Central memory CD8-positive, alpha-beta T cell (primary cell): ENCODE data around the gene RNF114.

Experiments used
- ATAC-seq: fragments of 150-1000 bp; cut with Tn5 transposase; replicated peaks from 2 replicates; pipeline ENCODE4 v1.10.0; 2022; ENCODE audit warnings: mild to moderate bottlenecking, moderate FRiP score, moderate number of reproducible peaks; ENCODE audit not compliant: poor library complexity, severe bottlenecking; ENCODE audit errors: extremely low read depth
- DNase-seq, 2 donors: peaks; one replicate each; pipeline ENCODE4 v3.0.0; 2021; ENCODE audit warnings: low spot score in 2 of 2
- H3K27ac Mint-ChIP-seq: one replicate; pipeline ENCODE4 v1.8.0; 2022; ENCODE audit warnings: low read depth, mild to moderate bottlenecking, moderate library complexity, mixed read lengths
- H3K27me3 Mint-ChIP-seq: one replicate; pipeline ENCODE4 v1.8.0; 2022; ENCODE audit warnings: mixed read lengths
- H3K36me3 Mint-ChIP-seq: one replicate; pipeline ENCODE4 v1.8.0; 2022; ENCODE audit warnings: mild to moderate bottlenecking, moderate library complexity, mixed read lengths; ENCODE audit not compliant: insufficient read depth
- H3K4me1 Mint-ChIP-seq: one replicate; pipeline ENCODE4 v1.8.0; 2022; ENCODE audit warnings: mixed read lengths
- H3K4me3 Mint-ChIP-seq: one replicate; pipeline ENCODE4 v1.8.0; 2022; ENCODE audit warnings: mild to moderate bottlenecking, moderate library complexity, mixed read lengths
- H3K9me3 Mint-ChIP-seq: one replicate; pipeline ENCODE4 v1.8.0; 2022; ENCODE audit warnings: mixed read lengths

RNF114 gene

DNA sequence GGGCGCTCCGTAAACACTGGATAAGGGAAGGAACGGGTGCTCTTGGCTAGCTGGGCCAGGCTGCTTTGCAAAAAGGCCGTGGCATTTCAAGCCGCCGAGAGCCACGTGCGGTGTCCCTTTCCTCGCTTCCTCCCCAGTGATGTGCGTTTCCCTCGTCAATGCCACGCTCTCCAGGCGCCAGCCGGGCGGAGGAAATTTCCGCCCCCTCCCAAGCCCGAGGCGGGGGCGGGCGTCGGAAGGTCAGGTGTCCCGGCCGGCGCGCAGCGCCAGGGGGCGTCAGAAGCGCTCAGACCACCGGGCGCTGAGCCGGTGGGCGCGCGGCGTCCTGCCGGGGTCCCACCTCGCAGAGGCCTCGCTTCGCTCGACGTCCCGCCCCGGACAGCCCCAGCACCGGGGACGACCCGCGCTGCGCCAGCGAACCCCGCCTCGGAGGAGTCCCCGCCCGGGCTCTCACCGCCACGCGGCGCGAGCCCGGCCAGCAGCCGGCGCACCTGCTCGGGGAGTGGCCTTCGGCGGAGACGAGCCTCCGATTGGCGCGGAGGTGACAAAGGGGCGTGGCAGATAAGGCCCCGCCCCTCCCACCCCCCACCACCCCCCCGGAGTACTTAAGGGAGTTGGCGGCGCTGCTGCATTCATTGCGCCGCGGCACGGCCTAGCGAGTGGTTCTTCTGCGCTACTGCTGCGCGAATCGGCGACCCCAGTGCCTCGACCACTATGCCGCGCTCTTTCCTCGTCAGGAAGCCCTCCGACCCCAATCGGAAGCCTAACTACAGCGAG, 46.3 kb downstream of the RNF114 start, which contains the start of gene SNAI1:
TSS of gene SNAI1 (plus strand) at position 635 of the 777 bp plus-strand sequence. CDS start at position 715, 80 bp downstream.
- Mint-ChIP-seq H3K36me3 (peaks cover 18% of the 10 kb centered on the region), H3K9me3 (no peaks in the 10 kb centered on the region), H3K4me3 (peak within 1 kb of the TSS; percentile 65), H3K4me1 (peaks cover 7% of the 10 kb centered on the region), H3K27ac (peak within 1 kb of the TSS; percentile 49), H3K27me3 (no peaks in the 10 kb centered on the region)
- peak; percentile 63 to 74 for DNase-seq
- ATAC-seq, result peak; percentile 93

DNA sequence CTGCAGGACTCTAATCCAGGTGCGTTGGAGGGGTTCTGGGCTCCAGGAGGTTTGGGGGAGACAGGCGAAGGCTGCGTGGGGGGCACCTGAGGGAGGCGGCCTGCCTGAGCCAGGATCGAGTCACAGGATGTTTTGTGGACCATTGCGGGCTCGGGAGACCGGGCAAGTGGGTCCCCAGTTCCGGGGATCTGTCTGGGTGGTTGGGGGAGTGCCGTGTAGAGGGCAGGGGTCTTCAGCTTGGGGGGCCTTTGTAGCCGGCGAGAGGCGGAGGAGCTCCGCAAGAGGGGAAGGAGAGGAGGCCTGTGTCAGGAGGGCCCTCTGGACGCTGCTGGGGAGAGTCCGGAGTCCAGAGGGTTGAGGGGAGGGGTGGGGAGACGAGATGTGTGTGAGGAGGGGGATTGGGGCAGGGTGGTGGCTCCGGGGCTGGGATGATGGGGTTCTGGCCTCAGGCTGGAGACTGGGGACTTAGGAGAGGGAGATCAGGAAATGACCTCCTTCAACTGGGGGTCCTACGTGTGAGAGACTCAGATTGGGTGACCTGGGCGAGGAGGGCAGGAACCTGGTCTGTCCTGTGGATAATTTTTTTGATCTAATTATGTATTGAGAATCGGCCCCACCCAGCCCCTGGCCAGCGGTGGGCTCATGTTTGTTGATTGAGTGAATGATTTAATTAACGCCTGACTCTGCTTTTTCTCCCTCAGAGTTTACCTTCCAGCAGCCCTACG, 47.1 kb downstream of the RNF114 start:
- Mint-ChIP-seq H3K4me1 (peaks cover 7% of the 10 kb centered on the region), H3K27ac (peak overlapping the region; percentile 49), H3K27me3 (no peaks in the 10 kb centered on the region), H3K4me3 (peak overlapping the region; percentile 65), H3K36me3 (peaks cover 18% of the 10 kb centered on the region), H3K9me3 (no peaks in the 10 kb centered on the region)
- no peak for DNase-seq
- peak; percentile 2 for ATAC-seq

DNA sequence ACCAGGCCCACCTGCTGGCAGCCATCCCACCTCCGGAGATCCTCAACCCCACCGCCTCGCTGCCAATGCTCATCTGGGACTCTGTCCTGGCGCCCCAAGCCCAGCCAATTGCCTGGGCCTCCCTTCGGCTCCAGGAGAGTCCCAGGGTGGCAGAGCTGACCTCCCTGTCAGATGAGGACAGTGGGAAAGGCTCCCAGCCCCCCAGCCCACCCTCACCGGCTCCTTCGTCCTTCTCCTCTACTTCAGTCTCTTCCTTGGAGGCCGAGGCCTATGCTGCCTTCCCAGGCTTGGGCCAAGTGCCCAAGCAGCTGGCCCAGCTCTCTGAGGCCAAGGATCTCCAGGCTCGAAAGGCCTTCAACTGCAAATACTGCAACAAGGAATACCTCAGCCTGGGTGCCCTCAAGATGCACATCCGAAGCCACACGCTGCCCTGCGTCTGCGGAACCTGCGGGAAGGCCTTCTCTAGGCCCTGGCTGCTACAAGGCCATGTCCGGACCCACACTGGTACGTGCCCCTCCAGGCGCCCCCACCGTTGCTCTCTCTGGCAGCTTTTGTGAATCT, 47.7 kb downstream of the RNF114 start:
- Mint-ChIP-seq H3K27me3 (no peaks in the 10 kb centered on the region), H3K4me1 (peaks cover 7% of the 10 kb centered on the region), H3K27ac (peak overlapping the region; percentile 49), H3K36me3 (peaks cover 17% of the 10 kb centered on the region), H3K9me3 (no peaks in the 10 kb centered on the region), H3K4me3 (peak overlapping the region; percentile 65)
- no peak for DNase-seq
- no peak for ATAC-seq

DNA sequence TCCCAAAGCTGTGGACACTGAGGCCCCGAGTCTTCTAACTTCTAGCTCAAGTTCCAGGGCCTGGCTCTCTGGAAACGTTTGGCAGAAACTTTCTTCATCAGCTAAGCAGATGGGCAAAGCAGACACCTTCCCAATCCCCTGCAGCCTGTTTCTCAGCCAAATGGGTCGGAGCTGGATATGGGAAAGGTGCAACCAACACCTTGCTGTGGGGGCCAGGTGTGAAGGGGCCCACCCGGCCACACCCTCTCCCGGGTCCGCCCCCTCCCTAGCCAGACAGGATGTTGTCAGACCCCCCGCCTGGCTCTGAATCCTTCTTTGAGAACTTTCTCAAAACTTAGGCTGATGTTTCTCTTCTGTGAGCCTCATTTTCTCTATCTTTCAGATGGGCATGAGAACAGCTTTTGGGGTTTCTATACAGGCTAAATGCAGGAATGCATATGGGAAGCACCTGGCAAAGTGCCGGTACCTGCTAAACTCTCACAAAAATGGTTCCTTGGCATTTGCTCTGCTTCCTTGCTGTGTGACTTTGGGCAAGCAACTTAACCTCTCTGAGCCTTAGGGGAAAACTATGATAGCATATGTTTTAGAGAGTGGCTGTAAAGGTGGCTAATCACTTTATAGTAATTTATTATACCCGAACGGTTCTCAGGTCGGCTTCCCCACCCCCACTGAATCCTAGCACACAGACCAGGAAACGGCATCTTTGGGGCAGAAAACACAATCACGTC, 48.4 kb downstream of the RNF114 start:
- H3K4me1 Mint-ChIP-seq, result peaks cover 7% of the 10 kb centered on the region
- no peak for DNase-seq
- H3K4me3 Mint-ChIP-seq, result no peak overlapping the region
- no peak for ATAC-seq
- no peaks in the 10 kb centered on the region for H3K9me3 Mint-ChIP-seq
- no peak overlapping the region for H3K27ac Mint-ChIP-seq
- no peaks in the 10 kb centered on the region for H3K27me3 Mint-ChIP-seq
- peaks cover 15% of the 10 kb centered on the region for H3K36me3 Mint-ChIP-seq

DNA sequence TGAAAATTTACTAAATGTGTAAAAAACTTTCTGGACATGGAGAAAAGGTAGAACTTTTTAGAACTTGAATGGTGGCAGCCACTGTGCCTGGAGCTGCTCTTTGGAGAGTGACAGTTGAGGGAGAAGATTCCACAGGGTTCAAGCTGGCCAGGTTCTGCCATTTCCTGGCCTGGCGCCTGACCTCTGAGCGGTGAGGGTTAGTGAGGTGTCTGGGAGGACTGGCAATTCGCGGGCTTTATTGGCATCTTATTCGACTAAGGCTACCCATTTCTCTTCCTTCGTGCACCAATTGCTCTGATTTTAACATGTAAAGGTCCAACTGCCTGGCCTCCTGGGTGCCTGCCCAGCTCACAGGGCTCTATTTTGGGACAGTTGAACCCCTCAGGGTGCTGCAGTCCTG, 49.0 kb downstream of the RNF114 start:
- Mint-ChIP-seq H3K27me3 (peaks cover 4% of the 10 kb centered on the region), H3K27ac (no peak overlapping the region), H3K4me1 (peaks cover 7% of the 10 kb centered on the region), H3K9me3 (no peaks in the 10 kb centered on the region), H3K36me3 (peaks cover 15% of the 10 kb centered on the region), H3K4me3 (no peak overlapping the region)
- DNase-seq (no peak), ATAC-seq (no peak)

DNA sequence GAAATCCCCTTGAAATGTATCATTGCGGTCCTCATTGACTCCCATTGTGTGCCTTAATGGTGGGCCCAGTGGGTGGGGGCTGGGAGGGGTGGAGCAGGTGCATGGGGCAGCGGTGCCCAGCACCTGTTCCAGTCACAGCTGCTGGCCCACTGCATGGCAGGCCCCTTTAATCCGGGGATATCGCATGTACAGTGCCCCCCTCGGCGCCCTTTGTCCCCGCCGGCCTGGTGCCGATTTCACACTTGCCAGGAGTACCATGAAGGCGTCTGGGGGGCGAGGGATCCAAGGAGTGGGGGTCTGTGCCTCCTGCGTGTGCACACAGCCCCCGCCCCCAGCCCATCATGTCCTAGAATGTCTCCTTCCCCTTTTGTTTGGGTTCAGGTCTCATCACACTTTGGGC, 49.4 kb downstream of the RNF114 start:
- no peak overlapping the region for H3K4me3 Mint-ChIP-seq
- H3K27me3 Mint-ChIP-seq, result peaks cover 8% of the 10 kb centered on the region
- no peaks in the 10 kb centered on the region for H3K9me3 Mint-ChIP-seq
- H3K27ac Mint-ChIP-seq, result no peak overlapping the region
- ATAC-seq (no peak), DNase-seq (no peak)
- peaks cover 15% of the 10 kb centered on the region for H3K36me3 Mint-ChIP-seq
- H3K4me1 Mint-ChIP-seq, result peaks cover 7% of the 10 kb centered on the region

DNA sequence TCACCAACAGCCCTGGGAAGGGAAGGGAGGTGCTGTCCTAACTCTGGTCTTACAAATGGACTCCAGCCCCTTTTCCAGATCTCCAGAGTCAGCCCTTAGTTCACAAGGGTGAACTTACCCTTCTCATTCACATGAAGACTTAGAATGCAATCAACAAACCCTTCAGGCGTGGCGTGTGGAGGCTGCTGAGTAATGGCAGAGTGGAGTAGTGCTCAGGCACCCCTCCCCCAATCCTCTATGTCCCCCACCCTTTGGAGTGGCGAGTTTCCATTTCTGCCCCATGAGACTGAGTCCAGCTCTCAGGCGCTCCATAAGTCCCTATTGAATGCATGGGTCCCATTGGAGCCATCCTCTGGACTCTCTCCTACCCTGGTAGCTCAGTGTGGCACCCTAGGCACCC, 49.9 kb downstream of the RNF114 start:
- ATAC-seq, result no peak
- Mint-ChIP-seq H3K36me3 (peaks cover 15% of the 10 kb centered on the region), H3K27ac (no peak overlapping the region), H3K9me3 (no peaks in the 10 kb centered on the region), H3K27me3 (peaks cover 10% of the 10 kb centered on the region), H3K4me1 (peaks cover 7% of the 10 kb centered on the region), H3K4me3 (no peak overlapping the region)
- DNase-seq, result no peak

DNA sequence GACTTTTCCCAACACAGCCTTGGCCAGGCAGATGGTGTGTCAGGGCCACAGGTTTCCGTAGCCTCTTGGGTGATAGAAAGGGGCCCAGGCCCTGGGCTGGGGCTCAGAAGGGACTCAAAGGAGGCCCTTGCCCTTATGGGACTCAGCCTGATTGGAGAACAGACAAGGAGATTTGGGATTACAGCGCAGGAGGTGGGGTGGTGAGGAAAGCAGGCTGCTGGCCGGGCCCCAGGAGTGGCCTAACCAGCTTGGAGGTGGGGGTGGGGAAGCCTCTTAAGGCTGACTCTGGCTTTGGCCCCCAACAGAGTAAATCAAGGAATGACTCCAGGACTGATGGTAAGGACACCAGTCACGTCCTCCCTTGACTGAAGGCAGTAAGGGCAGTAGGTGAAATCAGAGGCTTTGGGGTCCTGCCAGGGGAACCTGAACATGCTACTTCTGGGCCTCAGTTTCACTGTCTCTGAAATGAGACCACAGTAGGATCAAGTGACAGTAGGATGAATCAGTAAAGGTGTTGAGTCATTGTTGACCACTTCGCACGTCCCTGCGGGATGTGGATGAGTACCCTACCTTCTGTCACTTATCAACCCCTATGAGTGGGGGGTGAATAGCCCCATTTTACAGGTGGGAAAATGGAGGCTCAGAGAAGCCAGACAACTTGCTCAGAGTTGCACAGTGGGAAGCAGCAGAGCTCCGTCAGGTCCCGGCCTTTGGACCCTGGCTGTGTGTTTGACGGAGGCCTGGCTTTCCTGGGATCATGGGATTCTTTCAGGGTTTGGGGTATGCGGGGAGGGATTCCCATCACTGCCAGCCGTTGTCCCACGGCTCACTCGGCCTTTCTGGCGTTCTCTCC, 51.0 kb downstream of the RNF114 start:
- Mint-ChIP-seq H3K4me3 (no peak overlapping the region), H3K9me3 (no peaks in the 10 kb centered on the region), H3K4me1 (peaks cover 1% of the 10 kb centered on the region), H3K36me3 (peaks cover 12% of the 10 kb centered on the region), H3K27me3 (peaks cover 10% of the 10 kb centered on the region), H3K27ac (no peak overlapping the region)
- DNase-seq, result no peak
- no peak for ATAC-seq

DNA sequence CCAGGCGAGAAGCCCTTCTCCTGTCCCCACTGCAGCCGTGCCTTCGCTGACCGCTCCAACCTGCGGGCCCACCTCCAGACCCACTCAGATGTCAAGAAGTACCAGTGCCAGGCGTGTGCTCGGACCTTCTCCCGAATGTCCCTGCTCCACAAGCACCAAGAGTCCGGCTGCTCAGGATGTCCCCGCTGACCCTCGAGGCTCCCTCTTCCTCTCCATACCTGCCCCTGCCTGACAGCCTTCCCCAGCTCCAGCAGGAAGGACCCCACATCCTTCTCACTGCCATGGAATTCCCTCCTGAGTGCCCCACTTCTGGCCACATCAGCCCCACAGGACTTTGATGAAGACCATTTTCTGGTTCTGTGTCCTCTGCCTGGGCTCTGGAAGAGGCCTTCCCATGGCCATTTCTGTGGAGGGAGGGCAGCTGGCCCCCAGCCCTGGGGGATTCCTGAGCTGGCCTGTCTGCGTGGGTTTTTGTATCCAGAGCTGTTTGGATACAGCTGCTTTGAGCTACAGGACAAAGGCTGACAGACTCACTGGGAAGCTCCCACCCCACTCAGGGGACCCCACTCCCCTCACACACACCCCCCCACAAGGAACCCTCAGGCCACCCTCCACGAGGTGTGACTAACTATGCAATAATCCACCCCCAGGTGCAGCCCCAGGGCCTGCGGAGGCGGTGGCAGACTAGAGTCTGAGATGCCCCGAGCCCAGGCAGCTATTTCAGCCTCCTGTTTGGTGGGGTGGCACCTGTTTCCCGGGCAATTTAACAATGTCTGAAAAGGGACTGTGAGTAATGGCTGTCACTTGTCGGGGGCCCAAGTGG, 51.9 kb downstream of the RNF114 start:
- no peak overlapping the region for H3K4me3 Mint-ChIP-seq
- peaks cover 8% of the 10 kb centered on the region for H3K36me3 Mint-ChIP-seq
- no peaks in the 10 kb centered on the region for H3K9me3 Mint-ChIP-seq
- H3K27me3 Mint-ChIP-seq, result peaks cover 10% of the 10 kb centered on the region
- H3K27ac Mint-ChIP-seq, result no peak overlapping the region
- H3K4me1 Mint-ChIP-seq, result no peaks in the 10 kb centered on the region
- no peak for ATAC-seq
- DNase-seq, result no peak

DNA sequence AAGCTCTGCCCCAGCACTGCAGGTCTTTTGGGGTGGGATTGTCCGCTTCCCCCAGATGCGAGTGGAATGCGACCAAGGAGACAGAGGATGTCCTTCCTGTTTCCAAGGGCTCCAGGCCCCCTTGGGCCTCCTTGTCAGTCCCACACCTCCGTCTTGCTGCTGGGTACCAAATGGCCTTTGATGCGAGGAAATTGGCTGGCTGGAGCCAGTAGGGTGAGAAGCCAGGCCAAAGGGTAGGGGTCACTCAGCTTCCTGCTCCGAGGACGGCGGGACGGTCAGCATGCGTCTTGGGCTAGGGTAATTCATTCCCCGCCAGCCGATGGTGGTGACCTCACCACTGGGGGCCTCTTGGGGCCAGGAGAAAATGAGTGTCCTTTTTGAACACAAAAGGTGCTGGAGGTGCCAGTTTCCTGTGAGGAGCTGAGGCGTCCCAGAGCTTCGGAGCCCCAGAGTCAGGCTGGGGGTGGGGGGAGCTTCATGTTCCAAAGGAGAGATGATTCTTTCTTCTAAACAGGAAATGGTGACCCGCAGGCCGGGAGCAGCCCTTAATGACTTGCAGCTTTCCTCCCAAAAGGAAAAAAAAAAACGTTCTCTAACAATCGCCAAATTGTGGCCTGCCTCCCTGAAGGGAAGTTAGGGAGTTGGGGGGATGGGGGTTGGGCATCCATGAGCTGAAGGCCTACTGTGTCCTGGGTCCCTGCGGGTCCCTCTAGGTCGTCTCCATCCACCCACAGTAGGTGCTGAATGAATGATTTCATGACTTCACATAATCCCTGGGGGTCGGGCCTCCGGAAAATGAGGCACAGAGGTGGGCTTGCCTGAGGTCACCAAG, 53.3 kb downstream of the RNF114 start:
- Mint-ChIP-seq H3K9me3 (no peaks in the 10 kb centered on the region), H3K27me3 (peaks cover 10% of the 10 kb centered on the region), H3K4me3 (no peak overlapping the region), H3K36me3 (peaks cover 1% of the 10 kb centered on the region), H3K4me1 (no peaks in the 10 kb centered on the region), H3K27ac (no peak overlapping the region)
- DNase-seq (no peak), ATAC-seq (no peak)
